HCT116 (cell line): ENCODE measurements around the gene CNTNAP2. TPM values are rescaled to one million over a fixed set of nuclear protein-coding genes. Genes with fewer than 3 reads are reported as not detected.

Experiments
- ATAC-seq: fragments of 200-7000 bp; cut with Tn5 transposase; 2 replicates; pipeline ENCODE4 v1.9.1; 2020; ENCODE audit warnings: mild to moderate bottlenecking, moderate library complexity
- BruUV-seq: library from RNA; stranded (reverse); fragments of 400-500 nt; replicated peaks from 2 replicates; lab custom pipeline; 2021; lab: Mats Ljungman, UMichigan
- CTCF ChIA-PET: fragments of 300-600 bp; sonication (Branson Sonifier 250); formaldehyde crosslinking; loops from one replicate; lab custom pipeline; 2021; ENCODE audit warnings: antibody characterized with exemption; lab: Charles Lee
- POLR2A ChIA-PET: fragments of 300-600, 350-600 bp; sonication (Branson Sonifier 250); formaldehyde crosslinking; loops from one replicate; lab custom pipeline; 2021; ENCODE audit warnings: antibody characterized with exemption; lab: Charles Lee
- RAD21 ChIA-PET, 2 experiments: fragments of 300-600 bp; sonication (Branson Sonifier 250); formaldehyde crosslinking; loops; one replicate each; lab custom pipeline; 2023; ENCODE audit warnings: low total read pairs in 2 of 2; ENCODE audit not compliant: uncharacterized antibody in 2 of 2, unreplicated experiment in 2 of 2, low non-redundant PET in 1 of 2; lab: Charles Lee
- DNase-seq: peaks from one replicate; pipeline ENCODE4 v3.0.0-alpha.2; 2010; ENCODE audit warnings: low read depth, low spot score
- H2AFZ ChIP-seq: fragments of 200-600 bp; shearing (Covaris generic), sonication (generic); 2 replicates; pipeline ENCODE4 v1.6.1; 2017; ENCODE audit warnings: low read depth, mixed run types, mixed read lengths, antibody characterized with exemption, low read length; ENCODE audit not compliant: poor library complexity, severe bottlenecking
- H3K27ac ChIP-seq: 2 replicates; pipeline ENCODE4 v1.5.1; 2012; ENCODE audit warnings: low read depth, low read length
- H3K27me3 ChIP-seq: fragments of 200-600 bp; sonication (generic); 2 replicates; pipeline ENCODE4 v1.6.1; 2016; ENCODE audit warnings: mixed run types, low read length, mixed read lengths; ENCODE audit not compliant: insufficient read depth
- H3K36me3 ChIP-seq, 2 experiments: fragments of 200-500 bp in 1 of 2; fragments of 200-600 bp in 1 of 2; sonication (Bioruptor generic) in 1 of 2; sonication (generic) in 1 of 2; 2 replicates each; pipeline versions ENCODE4 v1.5.1 to v1.6.1; 2014 to 2016; ENCODE audit warnings: low read length in 2 of 2, inconsistent platforms in 1 of 2, mixed read lengths in 1 of 2, mixed run types in 1 of 2; ENCODE audit not compliant: insufficient read depth in 2 of 2, control insufficient read depth in 1 of 2
- H3K4me1 ChIP-seq, 2 experiments: fragments of 200-600 bp in 1 of 2; sonication (generic) in 1 of 2; 2 replicates each; pipeline versions ENCODE4 v1.5.1 to v1.6.1; 2012 to 2017; ENCODE audit warnings: low read length in 2 of 2, inconsistent platforms in 1 of 2, mild to moderate bottlenecking in 1 of 2, mixed read lengths in 1 of 2, mixed run types in 1 of 2, moderate library complexity in 1 of 2; ENCODE audit not compliant: insufficient read depth in 2 of 2, control insufficient read depth in 1 of 2
- H3K4me2 ChIP-seq: fragments of 200-600 bp; sonication (generic); 2 replicates; pipeline ENCODE4 v1.6.1; 2017; ENCODE audit warnings: mixed run types, low read length, mixed read lengths
- H3K4me3 ChIP-seq, 2 experiments: fragments of 200-600 bp in 1 of 2; sonication (generic) in 1 of 2; replicated peaks in 1 of 2; 2 replicates each; pipeline ENCODE4 v1.5.1; 2011 to 2016; ENCODE audit warnings: low read length in 2 of 2, control low read depth in 1 of 2, low read depth in 1 of 2, mild to moderate bottlenecking in 1 of 2, mixed read lengths in 1 of 2, mixed run types in 1 of 2
- H3K79me2 ChIP-seq: fragments of 200-600 bp; sonication (generic); 2 replicates; pipeline ENCODE4 v1.6.1; 2017; ENCODE audit warnings: mild to moderate bottlenecking, mixed run types, low read length, moderate library complexity, mixed read lengths; ENCODE audit not compliant: insufficient read depth
- H3K9ac ChIP-seq: fragments of 200-600 bp; sonication (generic); 2 replicates; pipeline ENCODE4 v1.6.1; 2016; ENCODE audit warnings: low read length, mixed read lengths
- H3K9me2 ChIP-seq: fragments of 200-600 bp; sonication (generic), shearing (Covaris generic); 2 replicates; pipeline ENCODE4 v1.6.1; 2017; ENCODE audit warnings: mixed run types, mild to moderate bottlenecking, moderate library complexity; ENCODE audit not compliant: insufficient read depth
- H3K9me3 ChIP-seq, 2 experiments: fragments of 200-500 bp in 1 of 2; fragments of 200-600 bp in 1 of 2; sonication (Bioruptor generic) in 1 of 2; sonication (generic) in 1 of 2; 2 replicates each; pipeline ENCODE4 v1.6.1; 2014 to 2017; ENCODE audit warnings: low read length in 2 of 2, mixed read lengths in 2 of 2, inconsistent platforms in 1 of 2, low read depth in 1 of 2, mild to moderate bottlenecking in 1 of 2, mixed run types in 1 of 2, moderate library complexity in 1 of 2; ENCODE audit not compliant: control insufficient read depth in 1 of 2, insufficient read depth in 1 of 2
- H4K20me1 ChIP-seq: fragments of 200-600 bp; sonication (generic), shearing (Covaris generic); 2 replicates; pipeline ENCODE4 v1.6.1; 2017; ENCODE audit warnings: mixed run types, mild to moderate bottlenecking, moderate library complexity; ENCODE audit not compliant: insufficient read depth
- ELF1 ChIP-seq: IDR thresholded peaks from 2 replicates; pipeline ENCODE4 v1.6.1; 2012; ENCODE audit warnings: low read depth, borderline replicate concordance
- EZH2 ChIP-seq: fragments of 200-600 bp; sonication (generic); IDR thresholded peaks from 2 replicates; pipeline ENCODE4 v1.6.1; 2017; ENCODE audit warnings: antibody characterized with exemption, mixed run types
- EZH2phosphoT487 ChIP-seq: fragments of 200-600 bp; IDR thresholded peaks from 2 replicates; pipeline ENCODE4 v1.6.1; 2018; ENCODE audit warnings: antibody characterized with exemption, borderline replicate concordance
- FOSL1 ChIP-seq: IDR thresholded peaks from 2 replicates; pipeline ENCODE4 v1.6.1; 2012; ENCODE audit warnings: low read depth
- JUND ChIP-seq: IDR thresholded peaks from 2 replicates; pipeline ENCODE4 v1.6.1; 2012
- POLR2A ChIP-seq: IDR thresholded peaks from 2 replicates; pipeline ENCODE4 v1.7.0; 2011; ENCODE audit warnings: borderline replicate concordance; ENCODE audit not compliant: insufficient read depth, insufficient read length; ENCODE audit errors: extremely low read depth
- POLR2AphosphoS5 ChIP-seq: IDR thresholded peaks from 2 replicates; pipeline ENCODE4 v1.6.1; 2011; ENCODE audit warnings: mild to moderate bottlenecking, low read depth, low read length, moderate library complexity
- TCF7L2 ChIP-seq: IDR thresholded peaks from 2 replicates; pipeline ENCODE4 v1.7.0; 2011; ENCODE audit warnings: borderline replicate concordance, inconsistent platforms; ENCODE audit not compliant: insufficient read depth, insufficient read length; ENCODE audit errors: extremely low read depth
- YY1 ChIP-seq: IDR thresholded peaks from 2 replicates; pipeline ENCODE4 v1.6.1; 2011; ENCODE audit warnings: low read length, low read depth, moderate library complexity, mild to moderate bottlenecking; ENCODE audit not compliant: insufficient replicate concordance; ENCODE audit errors: extremely low read depth
- ZFX ChIP-seq: fragments of 450-650 bp; IDR thresholded peaks from 2 replicates; pipeline ENCODE4 v1.6.1; 2017
- ZNF274 ChIP-seq: fragments of 200-500 bp; sonication (Bioruptor generic); IDR thresholded peaks from 2 replicates; pipeline ENCODE4 v1.6.1; 2014; ENCODE audit warnings: mild to moderate bottlenecking, low read depth, low read length, inconsistent platforms
- intact Hi-C: fragments of 100-400 bp; cut with micrococcal nuclease; formaldehyde crosslinking; loops from 2 replicates; pipeline ENCODE4 v1.10.0; 2022
- total RNA-seq: library from RNA; stranded (reverse); gene quantifications from one replicate; pipeline ENCODE4 v1.2.1, GENCODE V29; 2021; ENCODE audit not compliant: unreplicated experiment
- TF ChIP-seq, protein P1 (sequence below), 3 experiments: fragments of 200-600 bp in 1 of 3; sonication (generic) in 1 of 3; IDR thresholded peaks in 2 of 3; conservative IDR thresholded peaks in 1 of 3; 2 replicates each; pipeline ENCODE4 v1.5.1; 2012 to 2017; ENCODE audit warnings: low read depth in 2 of 3, low read length in 2 of 3, antibody characterized with exemption in 1 of 3, borderline replicate concordance in 1 of 3, control low read depth in 1 of 3, mild to moderate bottlenecking in 1 of 3, mixed read lengths in 1 of 3, mixed run types in 1 of 3, moderate library complexity in 1 of 3; ENCODE audit not compliant: insufficient read depth in 1 of 3
- TF ChIP-seq, protein P2 (sequence below): IDR thresholded peaks from 2 replicates; pipeline ENCODE4 v1.6.1; 2012
- TF ChIP-seq, protein P3 (sequence below): IDR thresholded peaks from 2 replicates; pipeline ENCODE4 v1.6.1; 2012

Gene CNTNAP2
- total RNA-seq, 1 experiment from 2014 or later, result 0.37 TPM

DNA sequence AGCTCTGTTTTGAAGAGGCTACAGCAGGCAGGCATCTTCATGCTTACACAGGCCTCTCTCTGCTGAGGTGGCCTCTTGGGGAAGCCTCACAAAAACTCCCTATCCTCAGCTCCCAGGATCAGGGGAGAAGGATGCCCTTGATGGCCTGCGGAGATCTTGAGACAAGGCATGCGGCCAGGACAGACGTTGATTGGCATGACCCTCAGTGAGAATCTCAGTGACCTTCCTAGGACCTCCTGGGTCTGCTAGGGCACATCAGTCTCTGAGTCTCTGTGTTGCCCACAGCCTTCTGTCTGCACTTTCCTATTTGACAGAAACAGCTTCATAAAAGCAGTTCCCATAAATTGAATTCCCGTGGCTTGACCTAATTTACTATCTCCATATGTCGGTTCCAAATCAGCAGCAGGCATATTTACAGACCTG is 1468.2 kb downstream of the CNTNAP2 start:
- H3K9me3 ChIP-seq, result peaks cover 0 to 13% of the 10 kb centered on the region in 2 experiments; a peak in 3 of 4 replicates
- BruUV-seq, result no TSS peak
- ChIA-PET RAD21 (no interaction called here), CTCF (no interaction called here), POLR2A (no interaction called here)
- H3K4me2 ChIP-seq, result no peak overlapping the region
- intact Hi-C loops, result no loop called here
- H3K9ac ChIP-seq, result no peak overlapping the region
- H3K4me1 ChIP-seq, result no peaks in the 10 kb centered on the region
- no peak overlapping the region for H3K27ac ChIP-seq
- H4K20me1 ChIP-seq, result no peaks in the 10 kb centered on the region
- no peaks in the 10 kb centered on the region for H3K79me2 ChIP-seq
- H3K4me3 ChIP-seq, result no peak overlapping the region
- no peak for TF ChIP-seq POLR2A
- TF ChIP-seq POLR2AphosphoS5, result no peak
- no peak for TF ChIP-seq YY1
- TF ChIP-seq ZFX, result no peak
- TF ChIP-seq, protein P1, sequence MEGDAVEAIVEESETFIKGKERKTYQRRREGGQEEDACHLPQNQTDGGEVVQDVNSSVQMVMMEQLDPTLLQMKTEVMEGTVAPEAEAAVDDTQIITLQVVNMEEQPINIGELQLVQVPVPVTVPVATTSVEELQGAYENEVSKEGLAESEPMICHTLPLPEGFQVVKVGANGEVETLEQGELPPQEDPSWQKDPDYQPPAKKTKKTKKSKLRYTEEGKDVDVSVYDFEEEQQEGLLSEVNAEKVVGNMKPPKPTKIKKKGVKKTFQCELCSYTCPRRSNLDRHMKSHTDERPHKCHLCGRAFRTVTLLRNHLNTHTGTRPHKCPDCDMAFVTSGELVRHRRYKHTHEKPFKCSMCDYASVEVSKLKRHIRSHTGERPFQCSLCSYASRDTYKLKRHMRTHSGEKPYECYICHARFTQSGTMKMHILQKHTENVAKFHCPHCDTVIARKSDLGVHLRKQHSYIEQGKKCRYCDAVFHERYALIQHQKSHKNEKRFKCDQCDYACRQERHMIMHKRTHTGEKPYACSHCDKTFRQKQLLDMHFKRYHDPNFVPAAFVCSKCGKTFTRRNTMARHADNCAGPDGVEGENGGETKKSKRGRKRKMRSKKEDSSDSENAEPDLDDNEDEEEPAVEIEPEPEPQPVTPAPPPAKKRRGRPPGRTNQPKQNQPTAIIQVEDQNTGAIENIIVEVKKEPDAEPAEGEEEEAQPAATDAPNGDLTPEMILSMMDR (IDR thresholded peaks at IDR 0.05 in 2 of 3, conservative IDR thresholded peaks at IDR 0.05 in 1 of 3; ENCODE audit: borderline replicate concordance in 1 of 3, insufficient read depth in 1 of 3, low read depth in 2 of 3, low read length in 2 of 3), result no peak
- TF ChIP-seq EZH2phosphoT487, result no peak
- no peak for TF ChIP-seq JUND
- no peak for TF ChIP-seq ELF1
- no peak for TF ChIP-seq TCF7L2
- TF ChIP-seq EZH2, result no peak
- no peak for TF ChIP-seq FOSL1
- TF ChIP-seq, protein P2, sequence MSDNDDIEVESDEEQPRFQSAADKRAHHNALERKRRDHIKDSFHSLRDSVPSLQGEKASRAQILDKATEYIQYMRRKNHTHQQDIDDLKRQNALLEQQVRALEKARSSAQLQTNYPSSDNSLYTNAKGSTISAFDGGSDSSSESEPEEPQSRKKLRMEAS, result no peak
- TF ChIP-seq, protein P3, sequence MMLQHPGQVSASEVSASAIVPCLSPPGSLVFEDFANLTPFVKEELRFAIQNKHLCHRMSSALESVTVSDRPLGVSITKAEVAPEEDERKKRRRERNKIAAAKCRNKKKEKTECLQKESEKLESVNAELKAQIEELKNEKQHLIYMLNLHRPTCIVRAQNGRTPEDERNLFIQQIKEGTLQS, result no peak
- TF ChIP-seq ZNF274, result no peak
- no peak overlapping the region for H2AFZ ChIP-seq
- ATAC-seq (no peak), DNase-seq (no peak)
- no peaks in the 10 kb centered on the region for H3K27me3 ChIP-seq
- no peaks in the 10 kb centered on the region for H3K9me2 ChIP-seq
- no peaks in the 10 kb centered on the region for H3K36me3 ChIP-seq
